NCI-H460 (cell line): ENCODE results near the gene TMEM151A. TPM values are rescaled to one million over a fixed set of nuclear protein-coding genes. Genes with fewer than 3 reads are reported as not detected.
"Not testable (repeated sequence)": the region's sequence is repeated elsewhere in the genome, so short reads cannot be mapped to it uniquely, and the experiment has no call there.

ENCODE experiments used
- DNase-seq: peaks from one replicate; pipeline ENCODE4 v3.0.0-alpha.2; 2016; ENCODE audit warnings: low read depth; ENCODE audit errors: extremely low read depth
- polyA plus RNA-seq: library from polyadenylated mRNA; depleted of rRNA; stranded (reverse); fragments of >200 nt; gene quantifications from 2 replicates; pipeline ENCODE4 v1.2.3, GENCODE V29; 2014; cell fraction: nucleus; rRNA removed
- total RNA-seq: library from RNA; depleted of rRNA; stranded (reverse); fragments of >200 nt; shearing (Covaris generic); gene quantifications from 2 replicates; pipeline ENCODE4 v1.2.3, GENCODE V29; 2014; rRNA removed

TMEM151A gene
- total RNA-seq = 0.32 and 0.40 TPM in 2 replicates
- 0.10 TPM in 1 of 2 replicates, not detected in the other for polyA plus RNA-seq

DNA sequence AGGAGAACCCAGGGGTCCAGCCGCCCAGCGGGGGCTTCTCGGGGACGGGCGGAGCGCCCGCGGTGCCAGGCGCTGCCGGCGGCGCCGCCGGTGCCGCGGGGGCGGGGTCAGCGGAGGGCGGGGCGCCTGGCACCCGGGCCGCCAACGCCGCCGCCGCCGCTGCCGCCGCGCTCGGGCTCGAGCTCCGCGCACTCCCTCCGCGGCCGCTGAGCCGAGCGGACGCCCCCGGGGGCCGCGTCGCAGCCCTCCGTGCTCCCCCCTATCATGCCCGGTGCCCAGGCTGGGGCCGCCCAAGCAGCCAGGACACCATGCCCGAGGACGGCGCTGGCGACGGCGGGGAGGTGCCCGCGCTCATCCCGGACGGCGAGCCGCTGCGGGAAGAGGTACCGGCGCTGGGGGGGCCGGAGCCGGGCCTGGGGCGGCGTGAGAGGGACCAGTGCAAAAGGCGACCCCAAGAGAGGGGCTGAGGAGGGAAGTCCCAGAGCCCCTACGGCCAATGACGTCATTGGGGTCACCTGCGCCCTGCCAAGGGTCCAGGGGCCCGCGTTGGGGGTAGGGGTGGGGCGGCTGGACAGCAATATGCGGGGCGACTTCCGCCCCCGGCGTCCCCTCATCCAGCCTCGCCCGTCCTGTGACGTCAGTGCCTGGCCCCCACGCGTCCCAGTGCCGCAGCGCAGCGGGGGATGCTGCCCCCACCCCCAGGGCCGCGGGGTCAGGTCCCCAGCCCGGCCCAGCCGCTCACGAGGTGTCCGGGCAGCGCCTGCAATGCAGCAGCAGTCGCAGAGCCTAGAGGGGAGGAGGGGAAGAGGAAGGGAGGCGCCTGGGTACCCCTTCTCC, at the start of gene TMEM151A:
Gene TMEM151A, plus strand, starts transcription at position 189 of the 837 bp plus-strand sequence. Its CDS starts 120 bp downstream, at position 309.
- no peak for DNase-seq

DNA sequence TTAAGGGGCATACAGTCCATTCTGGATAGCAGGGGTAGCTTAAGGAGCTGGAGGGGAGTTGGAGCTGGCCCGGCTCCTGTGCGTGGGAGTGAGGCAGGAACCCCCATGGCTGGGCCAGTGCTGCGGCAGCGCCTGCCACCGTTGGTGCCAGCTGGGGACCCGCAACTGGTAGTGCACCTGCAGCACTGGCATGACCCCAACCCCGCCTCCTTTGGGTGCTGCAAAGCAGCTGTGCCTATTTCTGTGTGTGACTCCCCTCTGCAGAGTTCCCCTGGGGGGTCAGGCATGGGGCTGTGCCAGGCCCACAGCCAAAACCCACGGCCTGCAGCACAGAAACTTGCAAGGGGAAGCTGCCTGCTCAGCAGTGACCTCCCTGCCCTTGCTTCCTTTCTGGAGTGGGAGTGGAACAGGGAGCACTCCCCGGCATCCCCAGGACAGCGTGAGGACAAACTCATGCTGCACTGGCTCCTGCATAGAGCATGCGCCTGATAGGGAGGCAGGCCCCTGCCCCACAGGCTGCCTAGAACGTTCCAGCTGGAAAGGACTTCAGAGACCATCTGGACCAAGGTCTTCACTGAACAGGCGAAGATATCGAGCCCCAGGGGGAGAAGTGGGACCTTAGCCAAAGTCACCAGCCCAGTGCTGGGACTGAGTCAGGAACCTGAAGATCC, 49.5 kb upstream of the TMEM151A start:
- DNase-seq = no peak

DNA sequence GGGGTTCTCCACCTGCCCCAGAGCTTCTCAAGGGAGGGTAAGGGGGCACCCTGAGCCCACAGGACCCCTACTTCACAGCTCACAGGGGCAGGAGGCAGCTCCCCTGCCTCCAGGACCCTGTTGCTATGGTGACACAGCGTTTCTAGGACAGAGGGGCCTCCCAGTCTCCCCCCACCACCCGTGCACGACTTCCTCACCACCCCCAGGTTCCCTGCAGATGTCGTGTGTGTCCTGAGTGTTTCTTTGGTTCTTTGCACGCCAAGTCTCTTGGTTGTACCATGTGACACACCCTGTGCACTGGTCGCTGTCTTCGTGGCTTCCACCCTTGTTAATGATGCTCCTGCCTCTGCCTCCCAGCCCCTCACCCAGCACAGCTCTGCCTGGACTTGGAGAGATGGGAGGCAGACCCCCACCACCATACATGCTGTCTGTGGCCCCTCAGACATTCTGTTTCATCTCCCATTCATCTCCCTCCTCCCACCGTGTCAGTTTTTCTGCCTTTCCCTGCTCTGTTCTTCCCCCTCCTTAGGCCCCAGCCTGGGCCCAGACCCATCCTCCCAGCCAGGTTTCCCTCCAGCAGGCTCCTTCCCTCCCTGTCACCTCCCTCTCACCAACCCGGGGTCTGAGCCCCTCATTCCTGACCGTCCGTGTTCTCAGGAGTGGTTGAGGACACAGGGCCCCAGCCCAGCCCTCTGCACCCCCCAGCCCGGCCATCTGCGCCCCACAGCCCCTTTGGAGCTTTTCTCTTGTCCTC, 47.7 kb upstream of the TMEM151A start:
- no peak for DNase-seq

DNA sequence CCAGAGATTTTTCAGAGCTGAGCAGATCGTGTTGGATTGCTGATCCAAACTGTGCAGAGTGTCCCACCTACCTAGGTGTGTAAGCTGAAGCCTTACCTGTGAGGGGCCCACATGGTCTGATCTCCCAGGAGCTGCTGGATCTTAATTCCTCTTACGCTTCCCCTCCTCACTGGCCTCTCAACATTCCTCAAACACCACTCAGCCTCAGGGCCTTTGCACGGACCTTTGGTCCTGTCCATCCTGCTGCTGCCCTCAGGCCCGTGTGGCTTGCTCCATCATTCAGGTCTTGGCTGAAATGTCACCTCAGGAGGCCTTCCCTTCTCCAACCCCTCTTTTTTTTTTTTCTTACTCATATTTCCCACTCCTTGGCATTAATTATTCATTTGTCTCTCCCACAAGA, 44.4 kb upstream of the TMEM151A start:
- DNase-seq = no peak

DNA sequence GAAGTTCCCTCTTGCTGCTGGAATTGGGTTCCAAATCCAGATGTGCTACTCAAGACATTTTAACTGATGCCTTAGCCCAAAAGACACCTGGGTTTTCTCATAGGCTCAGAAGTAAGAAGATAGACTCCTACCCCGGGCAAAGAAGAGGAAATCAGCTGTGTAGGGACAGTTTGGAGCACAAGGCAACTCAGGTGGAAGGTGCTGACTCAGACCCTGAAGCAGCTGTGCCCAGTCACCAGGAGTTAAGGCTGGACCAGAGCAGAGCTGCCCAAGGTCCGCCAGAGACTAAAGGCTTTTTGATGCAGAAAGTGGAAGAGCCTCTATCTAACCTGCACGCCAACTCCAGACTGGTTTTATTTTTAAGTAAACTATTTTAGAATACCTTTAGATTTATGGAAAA, 43.9 kb upstream of the TMEM151A start:
- no peak for DNase-seq

DNA sequence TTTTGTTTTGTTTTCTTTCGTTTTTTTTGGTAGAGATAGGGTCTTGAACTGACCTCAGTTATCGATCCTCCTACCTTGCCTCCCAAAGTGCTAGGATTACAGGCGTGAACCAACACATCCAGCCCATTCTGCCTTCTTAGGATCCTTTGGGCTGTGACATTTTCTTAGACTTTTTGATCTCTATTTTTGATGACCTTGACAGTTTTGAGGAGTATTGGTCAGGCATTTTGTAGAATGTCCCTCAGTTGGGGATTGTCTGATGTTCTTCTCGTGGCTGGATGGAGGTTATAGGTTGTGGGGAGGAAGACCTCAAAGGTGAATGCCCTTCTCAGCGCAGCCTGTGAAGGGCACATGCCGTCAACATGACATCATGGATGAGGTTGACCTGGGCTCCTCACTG, 42.8 kb upstream of the TMEM151A start:
- DNase-seq = no peak

DNA sequence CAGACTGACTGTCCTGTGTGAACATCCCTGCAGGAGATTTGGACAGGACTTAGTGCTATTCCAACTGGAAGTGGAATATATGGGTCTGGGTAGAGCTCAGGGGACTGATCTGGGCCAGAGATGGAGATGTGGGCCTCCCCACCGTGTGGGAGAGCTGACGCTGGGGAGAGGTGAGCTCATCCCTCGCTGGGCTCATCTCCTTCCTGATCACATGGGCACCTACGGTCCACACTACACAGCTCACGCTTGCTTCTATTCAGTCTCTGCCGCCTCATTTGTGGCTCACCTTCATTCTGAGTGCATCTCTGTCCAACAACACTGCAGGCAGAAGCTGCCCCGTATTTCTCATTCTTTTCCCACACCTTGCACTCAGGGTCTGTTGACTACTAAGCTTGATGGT, 39.9 kb upstream of the TMEM151A start:
- DNase-seq = no peak

DNA sequence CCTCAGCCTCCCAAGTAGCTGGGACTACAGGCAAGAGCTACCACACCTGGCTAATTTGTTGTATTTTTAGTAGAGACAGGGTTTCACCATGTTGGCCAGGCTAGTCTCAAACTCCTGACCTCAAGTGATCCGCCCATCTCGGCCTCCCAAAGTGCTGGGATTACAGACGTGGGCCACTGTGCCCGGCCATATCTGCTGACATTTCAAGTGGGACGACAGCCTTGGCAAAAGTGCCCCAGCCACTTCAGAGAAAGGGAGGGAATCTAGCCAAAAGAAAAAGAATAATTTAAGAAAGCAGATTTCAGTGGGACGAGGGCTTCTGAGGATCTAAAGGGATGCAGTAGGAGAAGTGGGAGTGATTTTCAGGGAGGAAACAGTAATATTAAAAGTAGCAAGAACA, 38.6 kb upstream of the TMEM151A start:
- DNase-seq = not testable (repeated sequence)

DNA sequence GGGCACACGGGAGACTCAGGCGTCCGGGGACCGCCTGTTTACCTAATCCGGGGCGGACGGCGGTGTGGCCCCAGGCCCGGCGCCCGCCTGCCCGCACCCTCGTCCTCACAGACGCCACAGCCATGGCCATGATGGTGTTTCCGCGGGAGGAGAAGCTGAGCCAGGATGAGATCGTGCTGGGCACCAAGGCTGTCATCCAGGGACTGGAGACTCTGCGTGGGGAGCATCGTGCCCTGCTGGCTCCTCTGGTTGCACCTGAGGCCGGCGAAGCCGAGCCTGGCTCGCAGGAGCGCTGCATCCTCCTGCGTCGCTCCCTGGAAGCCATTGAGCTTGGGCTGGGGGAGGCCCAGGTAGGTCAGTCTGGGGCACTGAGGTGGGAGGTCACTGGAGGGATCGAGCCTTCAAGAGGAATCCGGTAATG, 33.2 kb upstream of the TMEM151A start:
- DNase-seq = no peak

DNA sequence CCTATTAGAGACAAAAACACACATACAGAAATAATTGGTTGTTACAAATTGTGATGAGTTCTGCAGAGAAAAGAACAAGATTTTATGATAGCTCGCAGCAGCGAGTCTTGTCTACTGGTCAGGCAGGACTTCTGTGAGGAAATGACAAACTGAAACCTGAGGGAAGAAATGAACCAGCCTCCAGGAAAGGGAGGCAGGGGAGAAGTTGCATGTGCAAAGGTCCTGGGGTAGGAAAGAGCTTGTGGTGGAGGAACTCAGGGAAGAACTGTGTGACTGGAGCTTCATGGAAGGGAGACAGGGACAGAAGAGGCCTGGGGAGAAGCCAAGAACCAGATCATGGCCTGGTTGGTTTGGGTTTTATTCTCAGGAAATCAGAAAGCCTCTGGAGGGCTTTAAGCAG, 32.5 kb upstream of the TMEM151A start:
- no peak for DNase-seq

DNA sequence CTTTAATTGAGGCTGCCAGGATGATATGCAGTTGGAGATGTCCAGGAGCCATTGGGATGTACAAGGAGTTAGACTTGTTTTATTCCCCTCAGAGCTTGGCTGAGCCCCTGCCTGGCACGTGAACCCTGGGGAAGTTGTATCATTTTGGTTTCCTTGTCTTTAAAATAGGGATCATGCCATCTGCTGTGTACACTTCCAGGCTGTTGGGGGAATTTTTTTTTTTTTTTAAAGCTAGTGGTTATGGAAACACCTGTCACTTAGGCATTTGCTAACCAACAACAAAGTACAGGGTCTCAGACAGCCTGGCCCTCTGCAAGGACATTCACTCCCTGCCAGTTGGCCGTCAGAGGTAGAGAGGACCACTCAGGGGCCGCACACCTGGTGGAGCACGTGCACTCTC, 31.7 kb upstream of the TMEM151A start:
- DNase-seq = no peak

DNA sequence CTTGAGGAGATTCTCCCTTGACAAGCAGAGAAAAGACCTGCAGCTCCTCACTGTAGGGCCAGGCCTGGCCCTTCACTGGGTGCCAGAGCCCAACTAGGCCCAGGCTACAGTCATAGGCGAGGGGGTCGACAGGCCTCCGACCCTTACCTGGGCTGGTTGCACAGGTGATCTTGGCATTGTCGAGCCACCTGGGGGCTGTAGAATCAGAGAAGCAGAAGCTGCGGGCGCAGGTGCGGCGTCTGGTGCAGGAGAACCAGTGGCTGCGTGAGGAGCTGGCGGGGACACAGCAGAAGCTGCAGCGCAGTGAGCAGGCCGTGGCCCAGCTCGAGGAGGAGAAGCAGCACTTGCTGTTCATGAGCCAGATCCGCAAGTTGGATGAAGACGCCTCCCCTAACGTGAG, 30.1 kb upstream of the TMEM151A start:
- DNase-seq = no peak

DNA sequence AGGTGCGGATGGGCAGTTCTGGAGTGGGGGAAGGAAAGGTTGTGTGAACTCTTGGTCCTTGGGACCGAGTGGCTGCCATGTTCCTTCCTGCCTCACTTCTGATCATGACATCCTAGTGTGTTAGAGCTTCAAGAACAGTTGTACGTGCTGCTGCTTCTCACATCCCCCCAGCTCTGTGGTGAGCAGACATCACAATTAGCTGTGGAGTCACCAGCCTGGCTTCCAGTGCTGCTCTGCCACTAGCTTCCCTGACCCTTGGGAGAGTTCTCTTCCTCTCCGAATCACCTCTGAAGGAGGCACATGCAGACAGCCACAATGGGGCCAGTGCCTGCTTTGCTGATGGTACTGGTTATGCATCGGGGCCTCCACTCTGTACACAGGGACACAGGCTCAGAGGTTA, 29.5 kb upstream of the TMEM151A start:
- no peak for DNase-seq

DNA sequence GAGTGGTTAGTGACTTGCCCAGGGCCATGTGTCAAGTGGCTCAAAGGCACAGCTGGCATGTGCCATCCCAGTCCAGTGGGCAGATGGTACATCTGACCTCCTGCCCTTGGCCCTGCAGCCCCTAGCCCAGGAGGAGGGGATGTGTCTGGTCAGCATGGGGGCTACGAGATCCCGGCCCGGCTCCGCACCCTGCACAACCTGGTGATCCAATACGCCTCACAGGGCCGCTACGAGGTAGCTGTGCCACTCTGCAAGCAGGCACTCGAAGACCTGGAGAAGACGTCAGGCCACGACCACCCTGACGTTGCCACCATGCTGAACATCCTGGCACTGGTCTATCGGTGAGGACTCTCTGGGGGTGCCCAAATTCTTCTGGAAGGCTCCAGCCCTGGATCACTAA, 29.0 kb upstream of the TMEM151A start:
- no peak for DNase-seq

DNA sequence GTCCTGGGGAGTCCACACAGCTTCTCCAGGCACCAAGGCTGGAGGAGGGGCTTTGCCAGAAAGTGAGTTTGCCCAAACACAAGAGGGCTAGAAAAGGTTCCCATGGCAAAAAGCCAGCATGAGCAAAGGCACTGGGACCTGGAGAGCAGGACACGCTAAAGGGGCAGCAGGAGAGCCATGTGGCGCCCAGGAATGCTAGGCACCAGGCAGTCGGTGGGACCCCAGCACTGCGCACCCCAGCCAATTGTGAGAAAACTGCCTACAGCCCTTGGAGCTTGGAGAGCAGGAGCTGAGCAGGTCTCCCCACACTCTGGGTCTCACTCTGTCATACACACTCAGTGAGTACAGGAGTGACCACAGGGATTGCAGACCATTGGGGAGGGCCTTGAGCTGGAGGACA, 28.5 kb upstream of the TMEM151A start:
- no peak for DNase-seq

DNA sequence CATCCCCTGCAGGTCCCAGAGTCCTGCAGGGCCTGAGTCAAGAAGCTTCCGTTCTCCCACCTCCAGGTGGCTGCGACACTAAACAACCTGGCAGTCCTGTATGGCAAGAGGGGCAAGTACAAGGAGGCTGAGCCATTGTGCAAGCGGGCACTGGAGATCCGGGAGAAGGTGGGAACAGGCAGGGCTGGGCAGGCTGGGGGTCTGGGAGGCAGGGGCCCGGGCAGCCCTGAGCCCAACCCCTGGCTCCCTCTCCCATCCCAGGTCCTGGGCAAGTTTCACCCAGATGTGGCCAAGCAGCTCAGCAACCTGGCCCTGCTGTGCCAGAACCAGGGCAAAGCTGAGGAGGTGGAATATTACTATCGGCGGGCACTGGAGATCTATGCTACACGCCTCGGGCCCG, 27.9 kb upstream of the TMEM151A start:
- no peak for DNase-seq

DNA sequence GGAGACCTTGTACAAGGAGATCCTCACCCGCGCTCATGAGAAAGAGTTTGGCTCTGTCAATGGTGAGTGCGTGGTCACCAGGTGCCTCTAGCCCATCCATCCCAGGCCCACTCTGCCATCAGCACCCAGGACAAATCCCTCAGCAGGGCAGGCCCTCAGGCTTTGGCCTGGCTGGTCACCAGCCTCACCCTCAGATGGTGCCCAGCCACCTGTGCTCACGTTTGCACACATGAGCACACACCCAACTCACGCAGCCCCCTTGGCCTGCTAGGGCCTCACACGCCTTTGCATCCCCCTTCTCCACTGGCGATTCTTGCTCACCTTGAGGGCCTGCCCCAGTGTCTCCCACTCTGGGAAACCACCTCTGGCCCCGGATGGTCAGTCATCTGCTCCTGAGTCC, 27.3 kb upstream of the TMEM151A start:
- DNase-seq = no peak

DNA sequence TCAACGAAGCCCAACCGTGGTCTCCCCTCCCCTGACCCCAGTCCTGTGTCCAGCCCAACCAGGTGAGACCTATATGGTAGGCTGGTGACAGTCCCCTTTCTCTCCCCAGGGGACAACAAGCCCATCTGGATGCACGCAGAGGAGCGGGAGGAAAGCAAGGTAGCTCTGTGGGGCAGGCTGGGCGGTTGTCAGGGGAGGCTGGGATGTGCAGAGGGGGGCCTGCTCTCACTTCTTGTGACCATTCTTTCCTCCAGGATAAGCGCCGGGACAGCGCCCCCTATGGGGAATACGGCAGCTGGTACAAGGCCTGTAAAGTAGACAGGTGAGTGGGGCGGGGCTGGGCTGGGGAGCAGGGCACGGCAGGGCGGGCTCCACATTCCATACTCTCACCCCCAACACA, 26.8 kb upstream of the TMEM151A start:
- DNase-seq = no peak

DNA sequence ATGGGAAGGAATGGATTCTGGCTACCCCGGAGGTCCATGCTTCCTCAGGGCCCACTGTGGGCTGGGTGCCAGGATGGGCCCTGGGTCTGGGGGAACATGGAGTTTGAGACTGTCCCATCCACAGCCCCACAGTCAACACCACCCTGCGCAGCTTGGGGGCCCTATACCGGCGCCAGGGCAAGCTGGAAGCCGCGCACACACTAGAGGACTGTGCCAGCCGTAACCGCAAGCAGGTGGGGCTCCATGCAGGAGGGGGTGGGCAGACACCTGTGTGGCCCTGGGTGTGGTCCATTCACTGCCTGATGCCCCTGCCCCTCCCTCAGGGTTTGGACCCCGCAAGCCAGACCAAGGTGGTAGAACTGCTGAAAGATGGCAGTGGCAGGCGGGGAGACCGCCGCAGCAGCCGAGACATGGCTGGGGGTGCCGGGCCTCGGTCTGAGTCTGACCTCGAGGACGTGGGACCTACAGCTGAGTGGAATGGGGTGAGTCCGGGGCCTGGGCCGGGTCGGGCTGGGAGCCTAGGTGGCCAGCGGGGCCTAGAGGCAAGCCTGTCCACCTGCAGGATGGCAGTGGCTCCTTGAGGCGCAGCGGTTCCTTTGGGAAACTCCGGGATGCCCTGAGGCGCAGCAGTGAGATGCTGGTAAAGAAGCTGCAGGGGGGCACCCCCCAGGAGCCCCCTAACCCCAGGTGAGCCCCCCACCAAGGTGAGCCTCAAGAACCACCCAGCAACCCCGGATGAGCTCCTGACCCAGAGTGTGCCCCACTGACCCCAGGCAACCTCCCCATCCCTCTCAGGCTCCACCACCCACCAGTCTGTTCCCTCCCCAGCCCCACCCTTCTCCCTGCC, 25.9 kb upstream of the TMEM151A start:
- DNase-seq = no peak

DNA sequence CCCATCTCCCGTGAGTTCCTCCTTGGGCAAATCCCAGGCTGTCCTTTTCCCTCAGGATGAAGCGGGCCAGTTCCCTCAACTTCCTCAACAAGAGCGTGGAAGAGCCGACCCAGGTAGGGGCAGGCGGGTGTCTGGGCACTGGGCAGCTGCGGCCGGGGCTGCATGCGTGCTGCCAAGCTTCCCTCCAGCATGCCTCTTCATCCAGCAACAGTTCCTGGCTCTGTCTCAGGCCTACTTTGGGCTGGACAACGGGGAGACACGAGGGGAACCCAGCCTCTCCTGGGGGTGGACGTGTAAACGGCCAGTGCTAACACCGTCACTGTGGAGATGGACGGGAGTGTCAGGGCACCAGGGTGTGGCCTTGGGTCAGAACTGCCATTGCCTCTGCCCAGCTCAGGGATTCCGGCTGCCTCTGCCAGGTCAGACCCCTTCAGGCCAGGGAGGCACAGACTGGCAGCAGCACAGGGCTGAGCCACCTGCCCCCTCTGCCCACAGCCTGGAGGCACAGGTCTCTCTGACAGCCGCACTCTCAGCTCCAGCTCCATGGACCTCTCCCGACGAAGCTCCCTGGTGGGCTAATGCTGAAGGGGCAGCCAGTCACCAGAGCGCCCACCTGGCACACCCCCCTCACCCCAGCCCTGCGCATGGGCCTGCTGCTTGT, 25.2 kb upstream of the TMEM151A start:
- no peak for DNase-seq
